Loucy (cell line): ENCODE results near the gene MUS81.

Experiments used
- CTCF ChIP-seq: fragments of 200-600 bp; sonication (generic); conservative IDR thresholded peaks from 2 replicates; pipeline ENCODE4 v1.5.1; 2014; ENCODE audit warnings: mild to moderate bottlenecking, antibody characterized with exemption, low read length
- EZH2phosphoT487 ChIP-seq: fragments of 200-600 bp; IDR thresholded peaks from 2 replicates; pipeline ENCODE4 v1.6.1; 2018; ENCODE audit warnings: antibody characterized with exemption, mild to moderate bottlenecking, moderate library complexity, borderline replicate concordance

- TF ChIP-seq CTCF (no peak), EZH2phosphoT487 (no peak)
Measured at GRCh38 chr11:65892661-65893317, 32.6 kb downstream of the MUS81 start.
